Breast epithelium (tissue), 3 donors: ENCODE results near the gene FUT2.

ENCODE experiments used
- CTCF ChIP-seq, 3 donors: fragments of 450-650 bp; IDR thresholded peaks; one replicate each; pipeline ENCODE4 v1.5.1; 2016 to 2017; ENCODE audit warnings: antibody characterized with exemption in 3 of 3, mild to moderate bottlenecking in 3 of 3, moderate library complexity in 3 of 3
- POLR2A ChIP-seq: fragments of 450-650 bp; IDR thresholded peaks from one replicate; pipeline ENCODE4 v1.6.1; 2016; ENCODE audit warnings: antibody characterized with exemption, mild to moderate bottlenecking, moderate library complexity

GRCh38 chr19:48670699-48671445, 24.9 kb upstream of the FUT2 start:
- TF ChIP-seq POLR2A, result no peak
- no peak for TF ChIP-seq CTCF (IDR thresholded peaks at IDR 0.05)
